ENCODE results near the gene OR5W2.

- TF ChIP-seq CTCF (IDR thresholded peaks at IDR 0.05; ENCODE audit: low read depth, low read length, missing input control) (no peak), MAX (IDR thresholded peaks at IDR 0.05) (no peak), FOXA1 (IDR thresholded peaks at IDR 0.05) (no peak), EGR1 (IDR thresholded peaks at IDR 0.05; ENCODE audit: low read depth in 2 of 2) (no peak), RXRA (IDR thresholded peaks at IDR 0.05) (no peak), GABPA (IDR thresholded peaks at IDR 0.05 in 1 of 2, conservative IDR thresholded peaks at IDR 0.05 in 1 of 2) (no peak)
Measured at GRCh38 chr11:55914482-55914881, at the start of gene OR5W2.

Data from liver (tissue), 3 donors.